H9 (cell line): Measurements from ENCODE around the gene TGFBI. TPM values are rescaled to one million over a fixed set of nuclear protein-coding genes. Genes with fewer than 3 reads are reported as not detected.
A peak's percentile ranks its signal among the peaks of the same experiment; 100 is the strongest.

Experiments used
- DNase-seq: peaks from one replicate; pipeline ENCODE4 v3.0.0-alpha.2; 2017
- H2AFZ ChIP-seq: one replicate; pipeline ENCODE4 v1.6.1; 2013; ENCODE audit warnings: mild to moderate bottlenecking, low read length, control low read depth, moderate library complexity
- H2AK5ac ChIP-seq: 2 replicates; pipeline ENCODE4 v1.6.1; 2013; ENCODE audit warnings: low read length, control low read depth, mixed read lengths; ENCODE audit not compliant: insufficient read length
- H2BK120ac ChIP-seq: one replicate; pipeline ENCODE4 v1.6.1; 2013; ENCODE audit warnings: low read depth, mild to moderate bottlenecking, low read length, control low read depth, inconsistent platforms; ENCODE audit not compliant: poor library complexity, severe bottlenecking
- H2BK12ac ChIP-seq: 2 replicates; pipeline ENCODE4 v1.6.1; 2013; ENCODE audit warnings: low read length, control low read depth, mixed read lengths, low read depth; ENCODE audit not compliant: insufficient read length
- H2BK15ac ChIP-seq: 2 replicates; pipeline ENCODE4 v1.6.1; 2013; ENCODE audit warnings: low read depth, low read length, control low read depth
- H2BK20ac ChIP-seq: one replicate; pipeline ENCODE4 v1.6.1; 2013; ENCODE audit warnings: low read depth, mild to moderate bottlenecking, low read length, control low read depth, inconsistent platforms; ENCODE audit not compliant: poor library complexity, severe bottlenecking
- H2BK5ac ChIP-seq: 2 replicates; pipeline ENCODE4 v1.6.1; 2013; ENCODE audit warnings: low read length, control low read depth, mixed read lengths; ENCODE audit not compliant: insufficient read length
- H3K14ac ChIP-seq: 2 replicates; pipeline ENCODE4 v1.6.1; 2013; ENCODE audit warnings: low read length, control low read depth; ENCODE audit not compliant: insufficient read depth
- H3K18ac ChIP-seq: 2 replicates; pipeline ENCODE4 v1.6.1; 2013; ENCODE audit warnings: low read depth, mild to moderate bottlenecking, mixed read lengths, low read length, control low read depth; ENCODE audit not compliant: insufficient read length
- H3K23ac ChIP-seq: 2 replicates; pipeline ENCODE4 v1.6.1; 2013; ENCODE audit warnings: low read length, control low read depth, mixed read lengths, low read depth; ENCODE audit not compliant: insufficient read length
- H3K23me2 ChIP-seq: 2 replicates; pipeline ENCODE4 v1.6.1; 2013; ENCODE audit warnings: low read depth, mild to moderate bottlenecking, mixed read lengths, low read length, control low read depth; ENCODE audit not compliant: insufficient read length, poor library complexity, severe bottlenecking
- H3K27ac ChIP-seq: 2 replicates; pipeline ENCODE4 v1.5.1; 2013; ENCODE audit warnings: low read length, control low read depth, mixed read lengths, low read depth; ENCODE audit not compliant: insufficient read length
- H3K27me3 ChIP-seq: 2 replicates; pipeline ENCODE4 v1.6.1; 2013; ENCODE audit warnings: low read length, control low read depth, inconsistent platforms; ENCODE audit not compliant: insufficient read depth
- H3K4ac ChIP-seq: 2 replicates; pipeline ENCODE4 v1.6.1; 2013; ENCODE audit warnings: low read depth, mild to moderate bottlenecking, control low read depth, inconsistent platforms, low read length, moderate library complexity
- H3K4me1 ChIP-seq: 2 replicates; pipeline ENCODE4 v1.6.1; 2013; ENCODE audit warnings: low read length, control low read depth, inconsistent platforms; ENCODE audit not compliant: insufficient read depth
- H3K4me2 ChIP-seq: 2 replicates; pipeline ENCODE4 v1.6.1; 2013; ENCODE audit warnings: low read length, control low read depth, mixed read lengths; ENCODE audit not compliant: insufficient read length, insufficient read depth
- H3K56ac ChIP-seq: 2 replicates; pipeline ENCODE4 v1.6.1; 2013; ENCODE audit warnings: low read depth, mild to moderate bottlenecking, mixed read lengths, low read length, control low read depth; ENCODE audit not compliant: insufficient read length
- H3K79me1 ChIP-seq: 2 replicates; pipeline ENCODE4 v1.6.1; 2013; ENCODE audit warnings: low read depth, mild to moderate bottlenecking, moderate library complexity, low read length, control low read depth, inconsistent platforms; ENCODE audit not compliant: insufficient read depth, poor library complexity, severe bottlenecking
- H3K79me2 ChIP-seq: 2 replicates; pipeline ENCODE4 v1.6.1; 2013; ENCODE audit warnings: low read length, control low read depth, inconsistent platforms; ENCODE audit not compliant: insufficient read depth
- H3K9ac ChIP-seq: 2 replicates; pipeline ENCODE4 v1.6.1; 2013; ENCODE audit warnings: low read length, control low read depth, mixed read lengths; ENCODE audit not compliant: insufficient read length; ENCODE audit errors: extremely low read depth
- H3K9me3 ChIP-seq: one replicate; pipeline ENCODE4 v1.6.1; 2013; ENCODE audit warnings: low read depth, low read length, inconsistent platforms; ENCODE audit not compliant: control insufficient read depth
- H3T11ph ChIP-seq: one replicate; pipeline ENCODE4 v1.6.1; 2013; ENCODE audit warnings: mild to moderate bottlenecking, low read length, control low read depth, inconsistent platforms
- H4K20me1 ChIP-seq: one replicate; pipeline ENCODE4 v1.6.1; 2013; ENCODE audit not compliant: control insufficient read depth, insufficient read length, insufficient read depth
- H4K5ac ChIP-seq: 2 replicates; pipeline ENCODE4 v1.6.1; 2013; ENCODE audit warnings: low read depth, mild to moderate bottlenecking, mixed read lengths, low read length, control low read depth; ENCODE audit not compliant: insufficient read length
- H4K8ac ChIP-seq: replicated peaks from 2 replicates; pipeline ENCODE4 v1.6.1; 2013; ENCODE audit warnings: low read length, control low read depth, mixed read lengths, low read depth; ENCODE audit not compliant: insufficient read length
- H4K91ac ChIP-seq: 2 replicates; pipeline ENCODE4 v1.6.1; 2013; ENCODE audit warnings: low read depth, mild to moderate bottlenecking, moderate library complexity, mixed read lengths, low read length, control low read depth; ENCODE audit not compliant: insufficient read length
- H3K27ac Mint-ChIP-seq, 3 experiments: 2 replicates in 2 of 3; 3 replicates in 1 of 3; pipeline ENCODE4 v1.8.0; 2020 to 2021; ENCODE audit warnings: mixed read lengths in 3 of 3, mild to moderate bottlenecking in 1 of 3, moderate library complexity in 1 of 3
- H3K27me3 Mint-ChIP-seq: 2 replicates; pipeline ENCODE4 v1.8.0; 2021; ENCODE audit warnings: low read depth, mild to moderate bottlenecking, moderate library complexity, mixed read lengths
- H3K36me3 Mint-ChIP-seq, 3 experiments: 2 replicates in 2 of 3; 3 replicates in 1 of 3; pipeline ENCODE4 v1.8.0; 2020 to 2021; ENCODE audit warnings: low read depth in 3 of 3, mixed read lengths in 3 of 3; ENCODE audit not compliant: insufficient read depth in 1 of 3
- H3K4me1 Mint-ChIP-seq, 2 experiments: 2 replicates each; pipeline ENCODE4 v1.8.0; 2020; ENCODE audit warnings: mixed read lengths in 2 of 2
- H3K4me3 Mint-ChIP-seq, 2 experiments: 2 replicates in 1 of 2; 3 replicates in 1 of 2; pipeline ENCODE4 v1.8.0; 2020 to 2021; ENCODE audit warnings: mild to moderate bottlenecking in 2 of 2, mixed read lengths in 2 of 2, moderate library complexity in 1 of 2
- H3K9me3 Mint-ChIP-seq, 2 experiments: 2 replicates in 1 of 2; 3 replicates in 1 of 2; pipeline ENCODE4 v1.8.0; 2020; ENCODE audit warnings: mild to moderate bottlenecking in 2 of 2, mixed read lengths in 2 of 2, moderate library complexity in 1 of 2
- WGBS: extraction: QIAGEN DNeasy Blood & Tissue Kit; methylation state at CpG from one replicate; pipeline ENCODE4 v1.1.7; 2013; ENCODE audit warnings: missing lambda C conversion rate, low lambda C conversion rate, mixed read lengths; ENCODE audit not compliant: insufficient read length; ENCODE audit errors: extremely low coverage; 5-methylcytosine and 5-hydroxymethylcytosine counted together
- total RNA-seq: library from RNA; stranded (reverse); gene quantifications from 2 replicates; pipeline ENCODE4 v1.2.1, GENCODE V29; 2021
- TF ChIP-seq, protein P1 (sequence below): fragments of 200-600 bp; sonication (generic); conservative IDR thresholded peaks from 3 replicates; pipeline ENCODE4 v1.8.0; 2021; ENCODE audit warnings: antibody characterized with exemption, mild to moderate bottlenecking

The TGFBI gene
- total RNA-seq, 1 experiment from 2014 or later, result 4.7 TPM

- Histone ChIP-seq H2BK120ac (no peak overlapping the region), H2AK5ac (no peak overlapping the region), H2BK12ac (no peak overlapping the region), H2BK20ac (no peak overlapping the region), H2BK15ac (no peak overlapping the region), H3K79me1 (no peaks in the 10 kb centered on the region), H4K5ac (no peak overlapping the region), H3K9me3 (no peaks in the 10 kb centered on the region), H4K8ac (no peak overlapping the region), H2AFZ (no peak overlapping the region), H3K14ac (no peak overlapping the region; the same call in 1 of the 2 replicates), H3K18ac (no peak overlapping the region), H3K4me2 (no peak overlapping the region), H3K4me1 (no peaks in the 10 kb centered on the region), H3K27ac (no peak overlapping the region), H3K9ac (no peak overlapping the region), H4K20me1 (no peaks in the 10 kb centered on the region), H3K23ac (no peak overlapping the region), H2BK5ac (no peak overlapping the region), H3K4ac (no peak overlapping the region), H3K56ac (no peak overlapping the region), H3K27me3 (no peaks in the 10 kb centered on the region), H3K79me2 (no peaks in the 10 kb centered on the region), H3K23me2 (no peaks in the 10 kb centered on the region), H4K91ac (no peak overlapping the region), H3T11ph (no peak overlapping the region)
- DNase-seq, result peak; percentile 60
- TF ChIP-seq, protein P1, sequence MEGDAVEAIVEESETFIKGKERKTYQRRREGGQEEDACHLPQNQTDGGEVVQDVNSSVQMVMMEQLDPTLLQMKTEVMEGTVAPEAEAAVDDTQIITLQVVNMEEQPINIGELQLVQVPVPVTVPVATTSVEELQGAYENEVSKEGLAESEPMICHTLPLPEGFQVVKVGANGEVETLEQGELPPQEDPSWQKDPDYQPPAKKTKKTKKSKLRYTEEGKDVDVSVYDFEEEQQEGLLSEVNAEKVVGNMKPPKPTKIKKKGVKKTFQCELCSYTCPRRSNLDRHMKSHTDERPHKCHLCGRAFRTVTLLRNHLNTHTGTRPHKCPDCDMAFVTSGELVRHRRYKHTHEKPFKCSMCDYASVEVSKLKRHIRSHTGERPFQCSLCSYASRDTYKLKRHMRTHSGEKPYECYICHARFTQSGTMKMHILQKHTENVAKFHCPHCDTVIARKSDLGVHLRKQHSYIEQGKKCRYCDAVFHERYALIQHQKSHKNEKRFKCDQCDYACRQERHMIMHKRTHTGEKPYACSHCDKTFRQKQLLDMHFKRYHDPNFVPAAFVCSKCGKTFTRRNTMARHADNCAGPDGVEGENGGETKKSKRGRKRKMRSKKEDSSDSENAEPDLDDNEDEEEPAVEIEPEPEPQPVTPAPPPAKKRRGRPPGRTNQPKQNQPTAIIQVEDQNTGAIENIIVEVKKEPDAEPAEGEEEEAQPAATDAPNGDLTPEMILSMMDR, result peak; percentile 70
- Mint-ChIP-seq H3K4me3 (no peak overlapping the region), H3K27ac (peak overlapping the region in 1 of 3 experiments; percentile 78; a peak in 2 of 7 replicates), H3K36me3 (no peaks in the 10 kb centered on the region), H3K27me3 (peaks cover 2% of the 10 kb centered on the region; the same call in 1 of the 2 replicates), H3K4me1 (peaks cover 12 to 15% of the 10 kb centered on the region in 2 experiments), H3K9me3 (no peaks in the 10 kb centered on the region)
- no CpG with 5 or more reads among the region's 10 CpGs for WGBS
Observed at GRCh38 chr5:136058039-136058971, 29.5 kb downstream of the TGFBI start.
